ENCODE results near the gene LYPD6B.

GRCh38 chr2:149100739-149101699 is 62.5 kb downstream of the LYPD6B start:
- TF ChIP-seq EZH2 (IDR thresholded peaks at IDR 0.05) = no peak
- TF ChIP-seq POLR2AphosphoS5 (IDR thresholded peaks at IDR 0.05; ENCODE audit: borderline replicate concordance, low read depth, low read length) = no peak
